NCI-H69 (cell line): Measurements from ENCODE around the gene SEMA4G.

Source experiments
- DNase-seq: peaks from one replicate; lab custom pipeline; 2025; lab: John Stamatoyannopoulos, UW

The SEMA4G gene

GRCh38 chr10:100969187-100970075 lies at the start of gene SEMA4G:
SEMA4G (plus strand) TSS chr10:100969504; CDS start chr10:100972913, 3,409 bp downstream.
- peak; percentile 73 for DNase-seq

- no peak for DNase-seq
Measured at GRCh38 chr10:100923580-100923979, 45.7 kb upstream of the SEMA4G start.

GRCh38 chr10:100927266-100927665 lies 42.0 kb upstream of the SEMA4G start:
- DNase-seq = no peak

GRCh38 chr10:100928039-100928438 lies 41.3 kb upstream of the SEMA4G start:
- no peak for DNase-seq

GRCh38 chr10:100930368-100930767 lies 38.9 kb upstream of the SEMA4G start:
- no peak for DNase-seq

- no peak for DNase-seq
Measured at GRCh38 chr10:100934084-100934659, 35.1 kb upstream of the SEMA4G start.

- DNase-seq = no peak
Measured at GRCh38 chr10:100939763-100940344, 29.4 kb upstream of the SEMA4G start.

GRCh38 chr10:100942229-100942628 lies 27.1 kb upstream of the SEMA4G start:
- no peak for DNase-seq

- DNase-seq = no peak
Measured at GRCh38 chr10:100943508-100943907, 25.8 kb upstream of the SEMA4G start.

- DNase-seq = no peak
Measured at GRCh38 chr10:100945754-100946153, 23.6 kb upstream of the SEMA4G start.

GRCh38 chr10:100948916-100949315 lies 20.4 kb upstream of the SEMA4G start:
- DNase-seq = no peak

- DNase-seq = no peak
Measured at GRCh38 chr10:100960251-100960650, 9.1 kb upstream of the SEMA4G start.

GRCh38 chr10:100962351-100963080 lies 6.8 kb upstream of the SEMA4G start:
- DNase-seq = no peak

GRCh38 chr10:100963826-100964225 lies 5.5 kb upstream of the SEMA4G start:
- DNase-seq = no peak

- DNase-seq = no peak
Measured at GRCh38 chr10:100965820-100966219, 3.5 kb upstream of the SEMA4G start.

GRCh38 chr10:100966887-100967286 lies 2.4 kb upstream of the SEMA4G start:
- DNase-seq = no peak

- DNase-seq = no peak
Measured at GRCh38 chr10:100967332-100967731, 2.0 kb upstream of the SEMA4G start.

- no peak for DNase-seq
Measured at GRCh38 chr10:100968062-100968736, 1.1 kb upstream of the SEMA4G start.

- no peak for DNase-seq
Measured at GRCh38 chr10:100968863-100969186, 479 bp upstream of the SEMA4G start.

GRCh38 chr10:100970076-100970913 lies 991 bp downstream of the SEMA4G start:
- peak; percentile 24 for DNase-seq
